Mesendoderm (in vitro differentiated cells): Measurements from ENCODE around the gene LRRC47. TPM values are rescaled to one million over a fixed set of nuclear protein-coding genes. Genes with fewer than 3 reads are reported as not detected.

Source experiments
- small RNA-seq: library from polyadenylated mRNA; stranded (forward); fragments of <200 nt; extraction: miRNeasy Mini kit (QIAGEN cat#:217004); gene quantifications from one replicate; pipeline ENCODE3, GENCODE V24; 2013; ENCODE audit not compliant: insufficient read depth

LRRC47 gene

Small RNAs within 50 kb of the gene (small RNA-seq; reads per million reads assigned to genes)
- gene RF02197 (not detected), gene RN7SL574P (not detected)
